Measurements from ENCODE around the gene CACNG4. TPM values are rescaled to one million over a fixed set of nuclear protein-coding genes. Genes with fewer than 3 reads are reported as not detected.
"Not testable (repeated sequence)": the region's sequence is repeated elsewhere in the genome, so short reads cannot be mapped to it uniquely, and the experiment has no call there.

Gene CACNG4
- total and polyA plus RNA-seq, 2 of the 4 experiments (the other 2 are of a cell fraction), result under 0.01 to 0.53 TPM

GRCh38 chr17:67040652-67041051 lies 76.1 kb downstream of the CACNG4 start:
- Histone ChIP-seq H2BK20ac (ENCODE audit: low read depth, low read length) (no peak overlapping the region), H2AFZ (replicated peaks; ENCODE audit: low read length, poor library complexity) (no peak overlapping the region), H3K4me1 (ENCODE audit: control insufficient read depth, insufficient read depth, low read length) (no peaks in the 10 kb centered on the region), H3K9me3 (ENCODE audit: control insufficient read depth, insufficient read depth, low read length) (no peaks in the 10 kb centered on the region; the same call in 1 of the 2 replicates), H4K8ac (ENCODE audit: low read depth in 2 of 2, low read length in 2 of 2) (no peak overlapping the region), H2BK15ac (ENCODE audit: low read depth, low read length) (no peak overlapping the region), H3K18ac (ENCODE audit: low read depth, low read length) (no peak overlapping the region), H4K91ac (ENCODE audit: insufficient read depth, low read depth, low read length) (no peak overlapping the region), H3K4me2 (ENCODE audit: low read depth, low read length) (no peak overlapping the region), H2BK120ac (ENCODE audit: low read depth, low read length) (no peak overlapping the region), H3K9ac (ENCODE audit: low read depth, low read length) (no peak overlapping the region), H2AK9ac (replicated peaks; ENCODE audit: low read depth, low read length, poor library complexity) (no peak overlapping the region), H2BK5ac (ENCODE audit: low read depth, low read length, poor library complexity, severe bottlenecking) (no peak overlapping the region), H3K4me3 (ENCODE audit: insufficient read depth, low read depth, low read length) (no peak overlapping the region), H3K23ac (ENCODE audit: low read depth, low read length) (no peak overlapping the region), H3K27me3 (ENCODE audit: control insufficient read depth, insufficient read depth, low read length) (peaks cover 58% of the 10 kb centered on the region), H3K56ac (ENCODE audit: extremely low read depth, insufficient read depth, low read length) (no peak overlapping the region), H2AK5ac (ENCODE audit: low read depth, low read length) (no peak overlapping the region), H3K9me1 (ENCODE audit: insufficient read depth, low read length) (no peaks in the 10 kb centered on the region), H3K79me1 (ENCODE audit: low read depth in 1 of 2, low read length in 2 of 2) (no peaks in the 10 kb centered on the region), H3K36me3 (ENCODE audit: control insufficient read depth, insufficient read depth, low read length) (no peaks in the 10 kb centered on the region), H3K14ac (replicated peaks; ENCODE audit: low read depth, low read length) (no peak overlapping the region), H3K4ac (ENCODE audit: low read depth, low read length) (no peak overlapping the region), H3K27ac (ENCODE audit: insufficient read depth, low read length) (no peak overlapping the region), H4K20me1 (ENCODE audit: insufficient read depth, low read length) (no peaks in the 10 kb centered on the region), H4K5ac (ENCODE audit: low read depth, low read length) (no peak overlapping the region)
- ATAC-seq (ENCODE audit: low read depth), result no peak
- ChIA-PET POLR2A (ENCODE audit: unreplicated experiment) (no interaction called here), CTCF (no interaction called here)
- DNase-seq, result no peak
- no peak for TF ChIP-seq SMC3 (IDR thresholded peaks at IDR 0.05; ENCODE audit: low read depth, low read length)
- no peak for TF ChIP-seq CTCF (conservative IDR thresholded peaks at IDR 0.05; ENCODE audit: low read depth, low read length)
- TF ChIP-seq CEBPB (IDR thresholded peaks at IDR 0.05; ENCODE audit: low read depth, low read length), result peak; percentile 39; the same call in 1 of the 2 replicates
- in situ Hi-C loops (cut with MboI; ENCODE audit: low sequenced_read_pairs), result no loop called here
- no TSS peak for BruUV-seq (replicated peaks)
- WGBS, 2 experiments (ENCODE audit: extremely low coverage in 2 of 2, insufficient read length in 1 of 2), result 100% methylated on average over 1 of the region's 6 CpGs; no CpG with 5 or more reads in 1 of the 2 experiments
- intact Hi-C loops (cut with micrococcal nuclease), result no loop called here
- dilution Hi-C loops (cut with HindIII; ENCODE audit: low sequenced_read_pairs, unreplicated experiment), result no loop called here

GRCh38 chr17:67041119-67041518 lies 76.6 kb downstream of the CACNG4 start:
- intact Hi-C loops (cut with micrococcal nuclease); H3K9me3 ChIP-seq (ENCODE audit: control insufficient read depth, insufficient read depth, low read length): not testable (repeated sequence)

More at GRCh38 chr17:67041119-67041518, 76.6 kb downstream of the CACNG4 start:
- H3K9ac ChIP-seq (ENCODE audit: low read depth, low read length); H3K14ac ChIP-seq (replicated peaks; ENCODE audit: low read depth, low read length); H3K4me3 ChIP-seq (ENCODE audit: insufficient read depth, low read depth, low read length); in situ Hi-C loops (cut with MboI; ENCODE audit: low sequenced_read_pairs); H2BK120ac ChIP-seq (ENCODE audit: low read depth, low read length); H3K4me2 ChIP-seq (ENCODE audit: low read depth, low read length); BruUV-seq (replicated peaks); ATAC-seq (ENCODE audit: low read depth); CTCF ChIA-PET; H3K27ac ChIP-seq (ENCODE audit: insufficient read depth, low read length); H2AK9ac ChIP-seq (replicated peaks; ENCODE audit: low read depth, low read length, poor library complexity); H4K91ac ChIP-seq (ENCODE audit: insufficient read depth, low read depth, low read length); H3K9me1 ChIP-seq (ENCODE audit: insufficient read depth, low read length); H3K36me3 ChIP-seq (ENCODE audit: control insufficient read depth, insufficient read depth, low read length); H3K4ac ChIP-seq (ENCODE audit: low read depth, low read length); H3K18ac ChIP-seq (ENCODE audit: low read depth, low read length); H2BK20ac ChIP-seq (ENCODE audit: low read depth, low read length); DNase-seq; H4K5ac ChIP-seq (ENCODE audit: low read depth, low read length); H2AFZ ChIP-seq (replicated peaks; ENCODE audit: low read length, poor library complexity); H2BK15ac ChIP-seq (ENCODE audit: low read depth, low read length); POLR2A ChIA-PET (ENCODE audit: unreplicated experiment); H3K79me1 ChIP-seq (ENCODE audit: low read depth in 1 of 2, low read length in 2 of 2); H4K8ac ChIP-seq (ENCODE audit: low read depth in 2 of 2, low read length in 2 of 2); H2BK5ac ChIP-seq (ENCODE audit: low read depth, low read length, poor library complexity, severe bottlenecking); H2AK5ac ChIP-seq (ENCODE audit: low read depth, low read length); H3K23ac ChIP-seq (ENCODE audit: low read depth, low read length); H3K4me1 ChIP-seq (ENCODE audit: control insufficient read depth, insufficient read depth, low read length); H4K20me1 ChIP-seq (ENCODE audit: insufficient read depth, low read length); dilution Hi-C loops (cut with HindIII; ENCODE audit: low sequenced_read_pairs, unreplicated experiment); H3K56ac ChIP-seq (ENCODE audit: extremely low read depth, insufficient read depth, low read length): not testable (repeated sequence)
- WGBS, 2 experiments (ENCODE audit: extremely low coverage in 2 of 2, insufficient read length in 1 of 2), result no CpG with 5 or more reads among the region's 5 CpGs
- H3K27me3 ChIP-seq (ENCODE audit: control insufficient read depth, insufficient read depth, low read length), result peaks cover 62% of the 10 kb centered on the region

Measured in IMR-90 (cell line).